Kidney (tissue), 14 donors: ENCODE data around the gene RAB6A. TPM values are rescaled to one million over a fixed set of nuclear protein-coding genes. Genes with fewer than 3 reads are reported as not detected.

Experiments
- DNase-seq, 5 donors: peaks; one replicate each; pipeline ENCODE4 v3.0.0-alpha.2; 2013 to 2020
- FAIRE-seq: peaks from 2 replicates; lab custom pipeline; 2012; peaks lifted over from hg19 to GRCh38; lab: Jason Lieb, UNC
- H3K27ac ChIP-seq, 2 donors: one replicate each; pipeline ENCODE4 v1.7.0; 2013; ENCODE audit warnings: low read depth in 2 of 2, low read length in 2 of 2, inconsistent platforms in 1 of 2
- H3K27me3 ChIP-seq: one replicate; pipeline ENCODE4 v1.7.1; 2013; ENCODE audit warnings: low read length, inconsistent platforms; ENCODE audit not compliant: control insufficient read depth, insufficient read depth
- H3K36me3 ChIP-seq, 3 donors: one replicate each; pipeline versions ENCODE4 v1.7.0 to v1.7.1; 2013; ENCODE audit warnings: low read length in 3 of 3, control low read depth in 1 of 3, inconsistent platforms in 1 of 3; ENCODE audit not compliant: insufficient read depth in 3 of 3, control insufficient read depth in 2 of 3
- H3K4me1 ChIP-seq, 3 donors: one replicate each; pipeline versions ENCODE4 v1.7.0 to v1.7.1; 2013; ENCODE audit warnings: low read length in 3 of 3, inconsistent platforms in 1 of 3, low read depth in 1 of 3; ENCODE audit not compliant: control insufficient read depth in 2 of 3, insufficient read depth in 2 of 3
- H3K4me3 ChIP-seq, 3 donors: one replicate each; pipeline versions ENCODE4 v1.7.0 to v1.8.1; 2013; ENCODE audit warnings: low read length in 3 of 3, control low read depth in 1 of 3, inconsistent platforms in 1 of 3
- H3K9ac ChIP-seq, 3 donors: one replicate each; pipeline versions ENCODE4 v1.7.0 to v1.7.1; 2013; ENCODE audit warnings: low read length in 3 of 3, control low read depth in 1 of 3, inconsistent platforms in 1 of 3
- H3K9me3 ChIP-seq, 3 donors: one replicate each; pipeline versions ENCODE4 v1.7.0 to v1.7.1; 2013; ENCODE audit warnings: low read length in 3 of 3, control low read depth in 1 of 3, inconsistent platforms in 1 of 3; ENCODE audit not compliant: control insufficient read depth in 2 of 3, insufficient read depth in 1 of 3
- intact Hi-C: fragments of 100-400 bp; cut with DNase I; formaldehyde crosslinking; loops from one replicate; pipeline ENCODE4 v1.11.1; 2022
- polyA plus RNA-seq: library from polyadenylated mRNA; stranded (reverse); fragments of 350-450 nt; fragmentation: Illumina TruSeq; extraction: RNeasy Lipid Tissue Mini Kit (QIAGEN cat#74804); gene quantifications from one replicate; pipeline ENCODE4 v1.2.3, GENCODE V29; 2014; ENCODE audit warnings: low read depth, low replicate concordance; ENCODE audit not compliant: insufficient read depth
- total RNA-seq: library from RNA; stranded (reverse); fragmentation: NEBNext Ultra II Directional; extraction: Animal tissue kit (Norgen Biotek cat#: 25700); gene quantifications from one replicate; pipeline ENCODE4 v1.2.1, GENCODE V29; 2021
- TF ChIP-seq, protein P1 (sequence below): IDR thresholded peaks from 3 replicates; pipeline ENCODE4 v1.5.1; 2012; ENCODE audit warnings: mild to moderate bottlenecking, moderate library complexity, borderline replicate concordance; ENCODE audit not compliant: insufficient read depth; ENCODE audit errors: extremely low read depth
- donor health status: control.
- donor health status: control.
- donor health status: control.
- donor health status: control.
- donor health status: control.
- donor health status: DM: yes; HTN: yes; CAD: no.
- donor health status: Normal renal cell carcinoma (clear cell type).

RAB6A gene
- total and polyA plus RNA-seq, 2 donors from 2014 or later: 61.0 to 138 TPM

DNA sequence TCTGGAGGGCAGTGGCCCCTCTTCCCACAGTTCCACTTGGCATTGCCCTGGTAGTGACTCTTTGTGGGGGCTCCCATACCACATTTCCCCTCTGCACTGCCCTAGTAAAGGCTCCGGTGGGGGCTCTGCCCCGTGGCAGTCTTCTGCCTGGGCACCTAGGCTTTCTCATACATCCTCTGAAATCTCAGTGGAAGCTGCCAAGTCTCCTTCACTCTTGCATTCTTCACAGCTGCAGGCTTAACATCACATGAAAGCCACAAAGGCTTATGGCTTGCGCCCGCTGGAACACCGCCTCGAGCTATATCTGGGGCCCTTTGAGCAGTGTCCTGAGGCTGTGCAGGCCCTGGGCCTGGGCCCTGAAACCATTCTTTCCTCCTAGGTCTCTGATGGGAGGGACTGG, 89.2 kb downstream of the RAB6A start:
- no peaks in the 10 kb centered on the region for H3K27me3 ChIP-seq
- H3K9me3 ChIP-seq: no peaks in the 10 kb centered on the region
- H3K4me1 ChIP-seq: no peaks in the 10 kb centered on the region
- no peaks in the 10 kb centered on the region for H3K36me3 ChIP-seq
- no peak for DNase-seq
- H3K4me3 ChIP-seq: no peak overlapping the region
- TF ChIP-seq, protein P1, sequence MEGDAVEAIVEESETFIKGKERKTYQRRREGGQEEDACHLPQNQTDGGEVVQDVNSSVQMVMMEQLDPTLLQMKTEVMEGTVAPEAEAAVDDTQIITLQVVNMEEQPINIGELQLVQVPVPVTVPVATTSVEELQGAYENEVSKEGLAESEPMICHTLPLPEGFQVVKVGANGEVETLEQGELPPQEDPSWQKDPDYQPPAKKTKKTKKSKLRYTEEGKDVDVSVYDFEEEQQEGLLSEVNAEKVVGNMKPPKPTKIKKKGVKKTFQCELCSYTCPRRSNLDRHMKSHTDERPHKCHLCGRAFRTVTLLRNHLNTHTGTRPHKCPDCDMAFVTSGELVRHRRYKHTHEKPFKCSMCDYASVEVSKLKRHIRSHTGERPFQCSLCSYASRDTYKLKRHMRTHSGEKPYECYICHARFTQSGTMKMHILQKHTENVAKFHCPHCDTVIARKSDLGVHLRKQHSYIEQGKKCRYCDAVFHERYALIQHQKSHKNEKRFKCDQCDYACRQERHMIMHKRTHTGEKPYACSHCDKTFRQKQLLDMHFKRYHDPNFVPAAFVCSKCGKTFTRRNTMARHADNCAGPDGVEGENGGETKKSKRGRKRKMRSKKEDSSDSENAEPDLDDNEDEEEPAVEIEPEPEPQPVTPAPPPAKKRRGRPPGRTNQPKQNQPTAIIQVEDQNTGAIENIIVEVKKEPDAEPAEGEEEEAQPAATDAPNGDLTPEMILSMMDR: no peak
- no peak overlapping the region for H3K27ac ChIP-seq
- H3K9ac ChIP-seq: no peak overlapping the region
- intact Hi-C loops: no loop called here
- no peak for FAIRE-seq

DNA sequence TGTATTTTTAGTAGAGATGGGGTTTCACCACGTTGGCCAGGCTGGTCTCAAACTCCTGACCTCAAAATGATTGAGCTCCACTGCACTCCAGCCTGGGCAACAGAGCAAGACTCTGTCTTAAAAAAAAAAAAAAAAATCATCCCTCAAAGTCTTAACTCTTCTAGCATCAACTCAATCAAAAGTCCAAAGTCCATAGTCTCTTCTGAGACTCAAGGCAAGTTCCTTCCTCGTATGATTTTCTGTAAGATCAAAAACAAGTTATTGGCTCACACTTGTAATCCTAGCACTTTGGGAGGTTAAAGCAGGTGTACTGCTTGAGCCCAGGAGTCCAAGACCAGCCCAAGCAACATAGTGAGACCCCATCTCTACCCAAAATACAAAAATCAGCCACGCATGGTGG, 90.1 kb downstream of the RAB6A start:
- FAIRE-seq (no peak), DNase-seq (no peak)
- Histone ChIP-seq H3K36me3 (no peaks in the 10 kb centered on the region), H3K27ac (no peak overlapping the region), H3K4me3 (no peak overlapping the region), H3K27me3 (no peaks in the 10 kb centered on the region), H3K9me3 (no peaks in the 10 kb centered on the region), H3K9ac (no peak overlapping the region), H3K4me1 (no peaks in the 10 kb centered on the region)
- TF ChIP-seq, protein P1: no peak
- intact Hi-C loops: no loop called here

DNA sequence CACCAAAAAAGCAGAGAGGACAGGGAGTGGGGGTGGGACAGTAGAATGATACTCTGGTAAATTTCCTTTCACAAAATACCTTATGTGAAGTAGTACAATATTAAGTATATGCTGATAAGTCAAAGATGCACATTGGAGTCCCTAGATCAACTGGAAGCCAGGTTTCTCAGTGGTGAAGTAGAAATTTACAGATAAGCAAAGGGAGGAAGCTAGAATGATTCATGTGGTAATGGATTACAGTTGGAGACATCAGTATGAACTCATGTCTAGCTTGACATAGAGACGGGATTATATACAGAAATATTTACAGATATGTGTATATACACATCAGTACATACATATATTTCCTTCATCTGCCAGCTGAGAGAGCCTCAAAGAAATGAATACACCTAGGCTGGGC, 93.0 kb downstream of the RAB6A start:
- TF ChIP-seq, protein P1: no peak
- FAIRE-seq (no peak), DNase-seq (no peak)
- intact Hi-C loops: no loop called here
- Histone ChIP-seq H3K9me3 (no peaks in the 10 kb centered on the region), H3K9ac (no peak overlapping the region), H3K27ac (no peak overlapping the region), H3K4me3 (no peak overlapping the region), H3K36me3 (no peaks in the 10 kb centered on the region), H3K27me3 (no peaks in the 10 kb centered on the region), H3K4me1 (peaks cover 0 to 2% (median 0%) of the 10 kb centered on the region in 3 donors)

- no peak overlapping the region for H3K4me3 ChIP-seq
- peaks cover 0 to 10% (median 4%) of the 10 kb centered on the region in 3 donors for H3K4me1 ChIP-seq
- DNase-seq: peak in 2 of 5 donors; percentile 45 to 48
- intact Hi-C loops: no loop called here
- H3K36me3 ChIP-seq: no peaks in the 10 kb centered on the region
- no peak for FAIRE-seq
- H3K9me3 ChIP-seq: no peaks in the 10 kb centered on the region
- H3K27me3 ChIP-seq: no peaks in the 10 kb centered on the region
- H3K27ac ChIP-seq: no peak overlapping the region
- TF ChIP-seq, protein P1: no peak
- no peak overlapping the region for H3K9ac ChIP-seq
Measured at GRCh38 chr11:73664877-73665276, 96.0 kb downstream of the RAB6A start.
